Stimulated activated CD8-positive, alpha-beta memory T cell treated with anti-CD3 and anti-CD28 coated beads, Interleukin-12 subunit alpha, Interleukin-12 subunit beta, amount 100 ng/mL, for 24 hours (primary cell): ENCODE measurements around the gene TTLL1.
"Not testable (repeated sequence)": the region's sequence is repeated elsewhere in the genome, so short reads cannot be mapped to it uniquely, and the experiment has no call there.

Source experiments
- DNase-seq: peaks from one replicate; pipeline ENCODE4 v3.0.0-alpha.2; 2020; ENCODE audit errors: extremely low read depth

The TTLL1 gene

GRCh38 chr22:43110444-43110926, 21.3 kb upstream of the TTLL1 start, which contains the start of gene BIK:
Gene BIK (plus strand): TSS chr22:43110750. CDS start chr22:43124023, 13,273 bp downstream.
- no peak for DNase-seq

- no peak for DNase-seq
Measured at GRCh38 chr22:43109921-43110443, 20.8 kb upstream of the TTLL1 start.

GRCh38 chr22:43109511-43109910, 20.3 kb upstream of the TTLL1 start:
- no peak for DNase-seq

GRCh38 chr22:43106302-43106701, 17.1 kb upstream of the TTLL1 start:
- DNase-seq: no peak

- DNase-seq: not testable (repeated sequence)
Measured at GRCh38 chr22:43104950-43105349, 15.8 kb upstream of the TTLL1 start.

- DNase-seq: not testable (repeated sequence)
Measured at GRCh38 chr22:43104056-43104625, 14.9 kb upstream of the TTLL1 start.

GRCh38 chr22:43101306-43101705, 12.1 kb upstream of the TTLL1 start:
- no peak for DNase-seq

GRCh38 chr22:43100225-43100624, 11.0 kb upstream of the TTLL1 start:
- no peak for DNase-seq

GRCh38 chr22:43099095-43099494, 9.9 kb upstream of the TTLL1 start:
- no peak for DNase-seq

- no peak for DNase-seq
Measured at GRCh38 chr22:43098356-43098755, 9.2 kb upstream of the TTLL1 start.

GRCh38 chr22:43096420-43096819, 7.2 kb upstream of the TTLL1 start:
- no peak for DNase-seq

GRCh38 chr22:43094551-43094950, 5.4 kb upstream of the TTLL1 start:
- DNase-seq: no peak

- no peak for DNase-seq
Measured at GRCh38 chr22:43094085-43094484, 4.9 kb upstream of the TTLL1 start.

GRCh38 chr22:43092085-43092484, 2.9 kb upstream of the TTLL1 start:
- DNase-seq: no peak

- no peak for DNase-seq
Measured at GRCh38 chr22:43090130-43090789, 1.1 kb upstream of the TTLL1 start.

- DNase-seq: no peak
Measured at GRCh38 chr22:43088627-43088983, 586 bp downstream of the TTLL1 start.

- no peak for DNase-seq
Measured at GRCh38 chr22:43085658-43086606, 3.3 kb downstream of the TTLL1 start.

- no peak for DNase-seq
Measured at GRCh38 chr22:43081968-43082367, 7.2 kb downstream of the TTLL1 start.

GRCh38 chr22:43080616-43081015, 8.6 kb downstream of the TTLL1 start:
- DNase-seq: no peak

GRCh38 chr22:43079742-43080141, 9.4 kb downstream of the TTLL1 start:
- no peak for DNase-seq

GRCh38 chr22:43078522-43078921, 10.7 kb downstream of the TTLL1 start:
- no peak for DNase-seq
